Left ventricle myocardium inferior (tissue), 1 donor: ENCODE data around the gene IFIT2. TPM values are rescaled to one million over a fixed set of nuclear protein-coding genes. Genes with fewer than 3 reads are reported as not detected.
"Not testable (repeated sequence)": the region's sequence is repeated elsewhere in the genome, so short reads cannot be mapped to it uniquely, and the experiment has no call there.

ENCODE experiments used
- DNase-seq: peaks from one replicate; pipeline ENCODE4 v3.0.0-alpha.2; 2020
- H3K27ac ChIP-seq: fragments of 200-600 bp; replicated peaks from 2 replicates; pipeline ENCODE4 v1.8.0; 2021
- H3K27me3 ChIP-seq: fragments of 200-600 bp; 2 replicates; pipeline ENCODE4 v1.8.0; 2021; ENCODE audit warnings: low read depth
- H3K36me3 ChIP-seq: fragments of 200-600 bp; 2 replicates; pipeline ENCODE4 v1.8.0; 2021
- H3K4me1 ChIP-seq: fragments of 200-600 bp; 2 replicates; pipeline ENCODE4 v1.8.0; 2021
- H3K4me3 ChIP-seq: fragments of 200-600 bp; 2 replicates; pipeline ENCODE4 v1.8.0; 2021; ENCODE audit warnings: mild to moderate bottlenecking, moderate library complexity
- H3K9me3 ChIP-seq: fragments of 200-600 bp; replicated peaks from 2 replicates; pipeline ENCODE4 v1.8.0; 2021
- intact Hi-C: fragments of 100-400 bp; cut with micrococcal nuclease; formaldehyde crosslinking; loops from one replicate; pipeline ENCODE4 v1.11.0; 2022
- total RNA-seq: library from RNA; stranded (reverse); fragmentation: NEBNext Ultra II Directional; extraction: Animal tissue kit (Norgen Biotek cat#: 25700); gene quantifications from one replicate; pipeline ENCODE4 v1.2.1, GENCODE V29; 2021
- TF ChIP-seq, protein P1 (sequence below): fragments of 200-600 bp; IDR thresholded peaks from 2 replicates; pipeline ENCODE4 v1.8.0; 2021; ENCODE audit warnings: antibody characterized with exemption, mild to moderate bottlenecking, borderline replicate concordance
- donor health status: DM: no; HTN: yes; CAD: no; lungs with severe emphysema.

IFIT2 gene
- total RNA-seq, 1 donor from 2014 or later, result 4.5 TPM

DNA sequence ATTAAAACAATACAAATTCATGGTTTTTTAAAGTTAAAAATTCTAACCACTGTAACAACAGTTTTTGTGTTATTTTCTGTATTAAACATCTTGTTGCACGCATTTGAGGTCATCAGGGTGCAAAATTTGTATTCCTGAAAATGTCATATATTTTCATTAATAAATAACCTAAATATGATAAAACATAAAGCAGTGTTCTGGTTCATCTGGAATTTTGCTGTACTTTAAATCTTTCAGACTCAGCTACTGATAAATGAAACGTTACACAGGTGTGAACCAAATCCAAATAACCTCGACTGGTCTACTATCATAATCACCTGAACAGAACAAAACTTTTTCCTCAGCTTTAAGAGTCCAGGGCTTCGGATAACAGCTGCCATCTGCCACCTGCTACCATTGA, 6.9 kb downstream of the IFIT2 start:
- Histone ChIP-seq H3K27me3 (no peaks in the 10 kb centered on the region), H3K27ac (no peak overlapping the region), H3K4me1 (peaks cover 21% of the 10 kb centered on the region), H3K9me3 (no peaks in the 10 kb centered on the region), H3K4me3 (no peak overlapping the region), H3K36me3 (peaks cover 27% of the 10 kb centered on the region)
- intact Hi-C loops, result no loop called here
- no peak for DNase-seq
- TF ChIP-seq, protein P1, sequence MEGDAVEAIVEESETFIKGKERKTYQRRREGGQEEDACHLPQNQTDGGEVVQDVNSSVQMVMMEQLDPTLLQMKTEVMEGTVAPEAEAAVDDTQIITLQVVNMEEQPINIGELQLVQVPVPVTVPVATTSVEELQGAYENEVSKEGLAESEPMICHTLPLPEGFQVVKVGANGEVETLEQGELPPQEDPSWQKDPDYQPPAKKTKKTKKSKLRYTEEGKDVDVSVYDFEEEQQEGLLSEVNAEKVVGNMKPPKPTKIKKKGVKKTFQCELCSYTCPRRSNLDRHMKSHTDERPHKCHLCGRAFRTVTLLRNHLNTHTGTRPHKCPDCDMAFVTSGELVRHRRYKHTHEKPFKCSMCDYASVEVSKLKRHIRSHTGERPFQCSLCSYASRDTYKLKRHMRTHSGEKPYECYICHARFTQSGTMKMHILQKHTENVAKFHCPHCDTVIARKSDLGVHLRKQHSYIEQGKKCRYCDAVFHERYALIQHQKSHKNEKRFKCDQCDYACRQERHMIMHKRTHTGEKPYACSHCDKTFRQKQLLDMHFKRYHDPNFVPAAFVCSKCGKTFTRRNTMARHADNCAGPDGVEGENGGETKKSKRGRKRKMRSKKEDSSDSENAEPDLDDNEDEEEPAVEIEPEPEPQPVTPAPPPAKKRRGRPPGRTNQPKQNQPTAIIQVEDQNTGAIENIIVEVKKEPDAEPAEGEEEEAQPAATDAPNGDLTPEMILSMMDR, result no peak

DNA sequence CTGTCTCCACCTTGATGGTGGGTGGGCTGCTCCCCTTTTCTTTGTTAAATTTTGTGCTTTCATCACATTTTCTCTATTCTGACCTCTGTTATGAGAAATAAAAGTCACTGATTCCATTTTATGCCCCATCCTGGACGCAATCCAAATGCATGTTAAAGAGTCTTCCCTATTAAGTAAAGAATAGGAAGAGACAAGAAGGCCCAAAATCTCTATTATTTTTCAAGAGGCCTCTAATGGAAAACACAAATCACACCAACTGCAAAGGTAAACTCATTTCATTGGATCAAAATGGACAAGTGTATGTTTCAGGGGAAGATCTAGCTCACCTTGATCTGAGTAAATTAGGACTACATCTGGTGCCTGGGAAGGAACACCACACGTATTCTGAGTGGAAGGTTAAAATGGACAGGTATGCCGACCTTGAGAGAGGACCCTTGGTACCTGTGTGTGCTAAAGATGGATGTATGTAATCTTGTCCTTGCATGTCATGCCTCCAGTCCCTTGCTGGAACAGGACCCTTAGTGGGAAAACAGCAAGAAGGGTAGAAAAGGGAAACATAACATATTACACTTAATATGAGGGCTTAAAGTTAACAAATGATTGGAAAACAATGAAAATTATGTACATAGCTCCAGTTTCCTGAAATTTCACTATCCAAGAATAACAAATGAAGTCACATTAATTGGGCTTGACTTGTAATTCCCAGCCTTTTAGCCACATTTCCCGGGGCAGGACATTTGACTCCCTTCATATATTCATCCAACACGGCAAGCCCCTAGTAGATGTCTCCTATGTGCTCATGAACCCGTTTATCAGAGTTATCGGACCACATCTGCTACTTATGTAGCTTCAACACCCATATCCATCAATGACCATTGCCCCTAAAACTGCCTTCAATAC, 7.6 kb downstream of the IFIT2 start:
- H3K27me3 ChIP-seq, result no peaks in the 10 kb centered on the region
- H3K4me1 ChIP-seq, result peaks cover 14% of the 10 kb centered on the region
- intact Hi-C loops, result no loop called here
- peaks cover 27% of the 10 kb centered on the region for H3K36me3 ChIP-seq
- H3K27ac ChIP-seq, result no peak overlapping the region
- no peak overlapping the region for H3K4me3 ChIP-seq
- DNase-seq, result no peak
- H3K9me3 ChIP-seq, result no peaks in the 10 kb centered on the region
- TF ChIP-seq, protein P1, result no peak

DNA sequence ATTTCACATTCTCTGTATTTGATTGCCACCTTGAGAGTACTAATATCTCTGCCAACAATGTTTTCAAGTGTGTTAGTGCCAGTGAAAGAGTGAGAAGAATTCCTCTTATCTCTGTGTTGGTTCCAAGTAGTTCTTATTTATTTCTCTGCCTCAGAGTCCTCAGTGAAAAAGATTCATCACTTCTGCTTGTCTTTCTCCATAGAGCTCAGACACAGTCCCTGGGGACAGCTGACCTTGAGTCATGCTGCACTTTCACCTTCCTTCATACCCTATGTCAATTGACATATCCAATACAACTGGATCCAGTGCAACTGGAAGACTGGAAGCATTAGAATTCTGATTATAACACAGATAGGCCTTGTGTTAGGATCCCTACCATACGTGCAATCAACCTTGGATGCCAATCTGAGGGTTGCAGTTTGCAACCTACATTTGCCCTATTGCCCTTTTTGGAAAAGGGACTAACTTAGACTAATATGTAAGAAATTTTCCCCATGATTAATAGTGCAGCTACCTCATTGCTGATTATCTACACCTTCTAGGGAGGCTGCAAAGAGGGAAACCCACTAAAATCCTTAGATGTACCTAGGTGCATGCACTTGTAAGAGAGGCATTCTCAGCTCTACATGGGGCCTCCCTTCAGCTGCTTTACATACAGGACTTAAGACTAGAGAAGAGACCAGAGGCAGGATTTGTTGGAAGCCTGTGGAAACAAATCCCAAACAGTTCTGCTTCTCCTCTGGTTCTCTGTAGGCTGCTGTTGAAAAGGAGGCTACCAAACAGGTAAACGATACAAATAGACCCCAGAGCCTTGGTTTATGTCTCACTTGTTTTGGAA, 8.4 kb downstream of the IFIT2 start:
- DNase-seq, result no peak
- H3K36me3 ChIP-seq, result peaks cover 27% of the 10 kb centered on the region
- no peak overlapping the region for H3K4me3 ChIP-seq
- peaks cover 13% of the 10 kb centered on the region for H3K4me1 ChIP-seq
- no peak overlapping the region for H3K27ac ChIP-seq
- intact Hi-C loops, result no loop called here
- no peaks in the 10 kb centered on the region for H3K27me3 ChIP-seq
- no peaks in the 10 kb centered on the region for H3K9me3 ChIP-seq
- TF ChIP-seq, protein P1, result no peak

DNA sequence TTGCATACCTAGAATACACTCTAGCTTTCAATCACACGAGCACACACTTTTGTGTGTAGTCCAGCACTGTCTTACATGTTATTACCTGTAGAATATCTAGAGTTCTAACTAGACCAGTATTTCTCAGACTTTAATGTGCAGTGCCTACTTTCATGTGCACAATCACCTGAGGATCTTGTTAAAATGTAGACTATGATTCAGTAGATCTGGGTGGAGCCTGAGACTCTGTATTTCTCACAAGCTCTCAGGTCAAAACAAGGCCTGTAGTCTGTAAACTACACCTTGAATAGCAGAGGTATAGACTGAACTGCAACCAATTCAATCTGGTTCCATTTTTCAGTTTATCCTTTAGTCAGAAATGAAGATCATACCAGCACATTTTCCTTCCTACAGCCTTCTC, 11.1 kb downstream of the IFIT2 start:
- no peak for DNase-seq
- Histone ChIP-seq H3K36me3 (peaks cover 5% of the 10 kb centered on the region), H3K27me3 (no peaks in the 10 kb centered on the region), H3K27ac (no peak overlapping the region), H3K4me1 (peaks cover 6% of the 10 kb centered on the region), H3K9me3 (peaks cover under 1% of the 10 kb centered on the region), H3K4me3 (no peak overlapping the region)
- TF ChIP-seq, protein P1, result no peak
- intact Hi-C loops, result no loop called here

DNA sequence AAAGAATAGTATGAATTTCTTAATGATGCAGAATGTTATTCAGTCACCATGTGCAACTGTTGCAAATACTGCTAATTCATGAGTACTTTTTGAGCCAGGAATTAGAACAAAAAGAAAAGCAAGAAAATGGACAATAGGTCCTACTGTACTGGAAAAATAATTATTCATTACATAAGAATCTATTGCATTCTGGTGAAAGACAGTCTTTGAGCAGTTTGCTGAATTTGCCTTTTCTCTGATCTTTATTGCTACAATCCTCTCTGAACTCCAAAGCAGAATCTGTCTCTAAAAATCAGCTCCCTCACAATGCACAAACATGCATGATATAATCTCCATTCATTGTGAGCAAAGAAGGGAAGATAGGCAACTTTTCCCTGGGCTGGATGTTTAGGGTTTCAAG, 12.8 kb downstream of the IFIT2 start:
- intact Hi-C loops, result no loop called here
- peaks cover 4% of the 10 kb centered on the region for H3K9me3 ChIP-seq
- H3K4me1 ChIP-seq, result peaks cover 6% of the 10 kb centered on the region
- H3K36me3 ChIP-seq, result no peaks in the 10 kb centered on the region
- DNase-seq, result no peak
- TF ChIP-seq, protein P1, result no peak
- H3K4me3 ChIP-seq, result no peak overlapping the region
- H3K27me3 ChIP-seq, result no peaks in the 10 kb centered on the region
- H3K27ac ChIP-seq, result no peak overlapping the region

DNA sequence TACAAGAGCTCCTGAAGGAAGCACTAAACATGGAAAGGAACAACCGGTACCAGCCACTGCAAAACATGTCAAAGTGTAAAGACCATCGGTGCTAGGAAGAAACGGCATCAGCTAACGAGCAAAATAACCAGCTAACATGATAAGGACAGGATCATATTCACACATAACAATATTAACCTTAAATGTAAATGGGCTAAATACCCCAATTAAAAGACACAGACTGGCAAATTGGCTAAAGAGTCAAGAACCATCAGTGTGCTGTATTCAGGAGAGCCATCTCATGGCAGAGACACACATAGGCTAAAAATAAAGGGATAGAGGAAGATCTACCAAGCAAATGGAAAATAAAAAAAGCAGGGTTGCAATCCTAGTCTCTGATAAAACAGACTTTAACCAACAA, 16.2 kb downstream of the IFIT2 start:
- H3K36me3 ChIP-seq, H3K27me3 ChIP-seq, intact Hi-C loops, H3K9me3 ChIP-seq, DNase-seq, H3K27ac ChIP-seq, H3K4me3 ChIP-seq, H3K4me1 ChIP-seq: not testable (repeated sequence)

DNA sequence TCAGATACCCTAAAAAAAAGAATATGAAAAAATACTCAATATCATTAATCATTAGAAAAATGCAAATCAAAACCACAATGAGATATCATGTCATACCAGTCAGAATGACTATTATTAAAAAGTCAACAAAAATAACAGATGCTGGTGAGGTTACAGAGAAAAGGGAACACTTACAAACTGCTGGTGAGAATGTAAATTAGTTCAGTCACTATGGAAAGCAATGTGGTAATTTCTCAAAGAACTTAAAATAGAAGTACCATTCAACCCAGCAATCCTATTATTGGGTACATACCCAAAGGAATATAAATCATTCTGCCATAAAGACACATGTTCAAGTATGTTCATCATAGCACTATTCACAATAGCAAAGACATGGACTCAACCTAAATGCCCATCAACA, 23.2 kb downstream of the IFIT2 start:
- DNase-seq, intact Hi-C loops, H3K9me3 ChIP-seq, H3K36me3 ChIP-seq, H3K4me3 ChIP-seq, H3K27ac ChIP-seq, H3K27me3 ChIP-seq: not testable (repeated sequence)
- peaks cover 27% of the 10 kb centered on the region for H3K4me1 ChIP-seq

DNA sequence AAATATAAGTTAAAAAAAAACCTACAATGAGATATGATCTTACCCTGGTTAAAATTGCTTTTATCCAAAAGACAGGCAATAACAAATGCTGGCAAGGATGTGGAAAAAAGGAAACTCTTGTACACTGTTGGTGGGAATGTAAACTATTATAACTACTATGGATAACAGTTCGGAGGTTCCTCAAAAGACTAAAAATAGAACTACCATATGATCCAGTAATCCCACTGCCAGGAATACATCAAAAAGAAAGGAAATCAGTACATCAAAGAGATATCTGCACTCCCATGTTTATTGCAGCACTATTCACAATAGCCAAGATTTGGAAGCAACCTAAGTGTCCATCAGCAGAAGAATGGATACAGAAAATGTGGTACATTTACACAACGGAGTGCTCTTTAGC, 24.0 kb downstream of the IFIT2 start:
- H3K4me1 ChIP-seq, result peaks cover 35% of the 10 kb centered on the region
- H3K4me3 ChIP-seq, intact Hi-C loops, H3K27me3 ChIP-seq, DNase-seq, H3K27ac ChIP-seq, H3K36me3 ChIP-seq, H3K9me3 ChIP-seq: not testable (repeated sequence)
